ENCODE results near the gene C5. TPM values are rescaled to one million over a fixed set of nuclear protein-coding genes. Genes with fewer than 3 reads are reported as not detected.
"Not testable (repeated sequence)": the region's sequence is repeated elsewhere in the genome, so short reads cannot be mapped to it uniquely, and the experiment has no call there.

Gene C5
- 1 to 10 TPM; 1.9 to 3.4 TPM for total RNA-seq

DNA sequence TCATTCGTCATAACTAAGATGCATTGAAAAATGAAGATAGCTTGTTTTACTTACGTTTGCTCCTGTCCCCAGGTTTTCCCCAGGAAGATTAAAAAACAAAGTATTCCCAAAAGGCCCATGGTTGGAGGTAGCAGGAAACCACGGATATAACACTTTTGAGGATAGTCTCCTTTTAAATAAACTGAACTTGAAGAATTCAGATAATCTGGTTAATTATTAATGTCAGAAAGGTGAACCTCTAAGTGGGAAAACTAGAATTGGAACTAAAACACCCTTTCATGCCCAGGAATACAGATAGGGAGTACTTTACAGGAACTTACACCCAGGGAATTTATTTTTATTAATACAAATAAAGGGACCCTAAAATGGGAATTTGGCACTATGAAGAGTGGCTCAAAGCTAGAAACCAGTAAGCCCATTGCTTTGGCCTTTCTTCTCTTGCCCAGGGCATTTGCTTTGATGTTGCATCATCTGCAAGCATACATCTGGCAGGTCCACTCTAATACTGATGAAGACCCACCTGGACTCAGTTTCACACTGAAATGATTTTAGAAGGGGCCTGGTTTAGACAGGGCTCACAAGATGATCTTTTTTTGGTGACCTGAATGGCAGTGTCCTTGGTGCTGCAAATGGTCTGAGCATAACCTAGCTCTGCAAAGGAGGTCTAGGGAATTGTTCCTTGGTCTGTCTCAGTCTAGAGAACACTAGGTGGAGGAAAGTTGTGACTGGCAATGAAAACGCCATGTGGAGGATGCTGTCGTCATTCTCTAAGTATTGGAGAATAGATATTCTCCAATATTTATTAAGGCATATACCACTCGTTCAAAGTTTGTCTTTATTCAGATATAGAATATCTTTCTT lies at the start of gene C5:
Gene C5, minus strand, starts transcription at position 148 of the 861 bp plus-strand sequence. Its CDS starts 29 bp downstream, at position 119.
- no peak within 1 kb of the TSS for H3K27ac Mint-ChIP-seq
- H3K36me3 Mint-ChIP-seq (ENCODE audit: low read depth), result no peaks in the 10 kb centered on the region
- CTCF ChIA-PET, result interaction anchor here (0.6 to 6.4 kb wide), 8 partner anchors 10 to 295 kb away, joined by 3 to 40 read pairs (median 3); no protein-coding TSS in a partner anchor
- no peak for ATAC-seq
- TF ChIP-seq, protein P1, sequence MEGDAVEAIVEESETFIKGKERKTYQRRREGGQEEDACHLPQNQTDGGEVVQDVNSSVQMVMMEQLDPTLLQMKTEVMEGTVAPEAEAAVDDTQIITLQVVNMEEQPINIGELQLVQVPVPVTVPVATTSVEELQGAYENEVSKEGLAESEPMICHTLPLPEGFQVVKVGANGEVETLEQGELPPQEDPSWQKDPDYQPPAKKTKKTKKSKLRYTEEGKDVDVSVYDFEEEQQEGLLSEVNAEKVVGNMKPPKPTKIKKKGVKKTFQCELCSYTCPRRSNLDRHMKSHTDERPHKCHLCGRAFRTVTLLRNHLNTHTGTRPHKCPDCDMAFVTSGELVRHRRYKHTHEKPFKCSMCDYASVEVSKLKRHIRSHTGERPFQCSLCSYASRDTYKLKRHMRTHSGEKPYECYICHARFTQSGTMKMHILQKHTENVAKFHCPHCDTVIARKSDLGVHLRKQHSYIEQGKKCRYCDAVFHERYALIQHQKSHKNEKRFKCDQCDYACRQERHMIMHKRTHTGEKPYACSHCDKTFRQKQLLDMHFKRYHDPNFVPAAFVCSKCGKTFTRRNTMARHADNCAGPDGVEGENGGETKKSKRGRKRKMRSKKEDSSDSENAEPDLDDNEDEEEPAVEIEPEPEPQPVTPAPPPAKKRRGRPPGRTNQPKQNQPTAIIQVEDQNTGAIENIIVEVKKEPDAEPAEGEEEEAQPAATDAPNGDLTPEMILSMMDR (IDR thresholded peaks at IDR 0.05), result no peak
- no peak within 1 kb of the TSS for H3K4me3 Mint-ChIP-seq
- no peaks in the 10 kb centered on the region for H3K9me3 Mint-ChIP-seq
- POLR2A ChIA-PET, result no interaction called here
- DNase-seq, result no peak
- intact Hi-C loops (cut with micrococcal nuclease), result no loop called here
- no peaks in the 10 kb centered on the region for H3K27me3 Mint-ChIP-seq
- H3K4me1 Mint-ChIP-seq (ENCODE audit: low read depth), result no peaks in the 10 kb centered on the region

DNA sequence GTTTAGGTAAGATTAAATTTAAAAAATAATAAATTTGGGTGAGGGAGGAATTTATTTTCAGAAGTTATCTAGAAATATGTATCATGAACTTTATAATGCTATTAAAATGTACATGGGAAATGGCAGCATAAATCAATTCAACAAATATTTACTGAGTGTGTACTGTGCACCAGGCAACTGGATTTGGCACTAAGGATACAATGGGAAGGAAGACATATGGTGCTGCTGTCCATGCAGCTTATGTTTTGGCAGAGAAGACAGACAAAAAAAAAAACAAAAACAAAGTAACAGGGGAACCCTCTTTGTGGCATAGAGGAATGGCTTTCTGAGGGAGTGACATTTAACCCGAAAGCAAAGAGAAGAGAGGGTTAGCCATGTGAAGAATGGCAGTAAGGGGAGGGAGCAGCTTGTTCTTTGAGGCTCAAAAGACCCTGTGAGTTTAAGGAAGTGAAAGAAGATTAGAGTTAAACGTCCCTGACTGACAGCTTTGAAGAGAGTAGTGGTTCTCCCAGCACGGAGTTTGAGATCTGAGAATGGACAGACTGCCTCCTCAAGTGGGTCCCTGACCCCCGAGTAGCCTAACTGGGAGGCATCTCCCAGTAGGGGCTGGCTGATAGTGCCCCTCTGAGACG lies 48.6 kb upstream of the C5 start:
- POLR2A ChIA-PET, result no interaction called here
- CTCF ChIA-PET, result interaction anchor here (1.0 to 1.3 kb wide), 2 partner anchors 13 to 350 kb away, joined by 3 read pairs; no protein-coding TSS in a partner anchor
- no peak for ATAC-seq

DNA sequence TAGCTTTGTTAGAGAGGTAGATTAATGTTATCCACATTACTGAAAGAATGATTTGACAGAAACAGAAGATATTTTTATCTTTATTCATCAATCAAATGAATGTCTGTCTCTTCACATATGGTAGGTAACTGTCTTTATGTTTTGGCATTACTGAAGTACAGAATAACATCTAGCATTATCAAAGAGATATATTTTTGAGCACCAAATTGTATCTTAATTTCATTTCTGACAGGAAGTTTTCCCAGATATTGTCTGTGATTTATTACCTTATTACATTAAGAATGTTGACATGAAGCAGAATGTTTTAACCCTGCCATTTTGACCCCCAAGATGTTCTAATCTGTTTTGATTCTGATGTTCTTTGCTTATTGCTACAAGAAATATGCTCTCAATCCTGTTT lies 45.0 kb upstream of the C5 start:
- H3K4me1 Mint-ChIP-seq (ENCODE audit: low read depth), result no peaks in the 10 kb centered on the region
- intact Hi-C loops (cut with micrococcal nuclease), result no loop called here
- TF ChIP-seq, protein P1 (IDR thresholded peaks at IDR 0.05), result no peak
- H3K4me3 Mint-ChIP-seq, result no peak overlapping the region
- no peak overlapping the region for H3K27ac Mint-ChIP-seq
- H3K9me3 Mint-ChIP-seq, result no peaks in the 10 kb centered on the region
- POLR2A ChIA-PET, result no interaction called here
- no peak for DNase-seq
- peaks cover 70% of the 10 kb centered on the region for H3K36me3 Mint-ChIP-seq (ENCODE audit: low read depth)
- no peak for ATAC-seq
- CTCF ChIA-PET, result interaction anchor here (0.9 to 1.5 kb wide), 2 partner anchors 26 to 183 kb away, joined by 3 read pairs; no protein-coding TSS in a partner anchor
- no peaks in the 10 kb centered on the region for H3K27me3 Mint-ChIP-seq

More for the DNA sequence above, 48.6 kb upstream of the C5 start:
- H3K4me1 Mint-ChIP-seq (ENCODE audit: low read depth), result no peaks in the 10 kb centered on the region
- intact Hi-C loops (cut with micrococcal nuclease), result no loop called here
- H3K9me3 Mint-ChIP-seq, result peaks cover 14% of the 10 kb centered on the region
- H3K27ac Mint-ChIP-seq, result no peak overlapping the region
- H3K4me3 Mint-ChIP-seq, result no peak overlapping the region
- TF ChIP-seq, protein P1 (IDR thresholded peaks at IDR 0.05), result no peak
- peaks cover 77% of the 10 kb centered on the region for H3K36me3 Mint-ChIP-seq (ENCODE audit: low read depth)
- H3K27me3 Mint-ChIP-seq, result no peaks in the 10 kb centered on the region
- no peak for DNase-seq

DNA sequence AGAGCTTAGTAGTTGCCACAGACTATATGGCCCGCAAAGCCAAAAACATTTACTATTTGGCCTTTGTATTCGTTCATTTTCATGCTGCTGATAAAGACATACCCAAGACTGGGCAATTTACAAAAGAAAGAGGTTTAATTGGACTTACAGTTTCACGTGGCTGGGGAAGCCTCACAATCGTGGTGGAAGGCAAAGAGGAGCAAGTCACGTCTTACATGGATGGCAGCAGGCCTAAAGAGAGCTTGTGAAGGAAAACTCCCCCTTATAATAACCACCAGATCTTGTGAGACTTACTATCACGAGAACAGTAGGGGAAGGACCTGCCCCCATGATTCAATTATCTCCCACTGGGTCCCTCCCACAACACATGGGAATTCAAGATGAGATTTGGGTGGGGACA lies 40.7 kb upstream of the C5 start:
- POLR2A ChIA-PET; ATAC-seq; DNase-seq; H3K9me3 Mint-ChIP-seq; H3K27me3 Mint-ChIP-seq; H3K4me3 Mint-ChIP-seq; H3K27ac Mint-ChIP-seq; intact Hi-C loops (cut with micrococcal nuclease): not testable (repeated sequence)
- H3K36me3 Mint-ChIP-seq (ENCODE audit: low read depth), result peaks cover 57% of the 10 kb centered on the region
- peaks cover 14% of the 10 kb centered on the region for H3K4me1 Mint-ChIP-seq (ENCODE audit: low read depth)
- CTCF ChIA-PET, result interaction anchor here (1.1 to 1.7 kb wide), 4 partner anchors 11 to 335 kb away, joined by 3 read pairs; no protein-coding TSS in a partner anchor

DNA sequence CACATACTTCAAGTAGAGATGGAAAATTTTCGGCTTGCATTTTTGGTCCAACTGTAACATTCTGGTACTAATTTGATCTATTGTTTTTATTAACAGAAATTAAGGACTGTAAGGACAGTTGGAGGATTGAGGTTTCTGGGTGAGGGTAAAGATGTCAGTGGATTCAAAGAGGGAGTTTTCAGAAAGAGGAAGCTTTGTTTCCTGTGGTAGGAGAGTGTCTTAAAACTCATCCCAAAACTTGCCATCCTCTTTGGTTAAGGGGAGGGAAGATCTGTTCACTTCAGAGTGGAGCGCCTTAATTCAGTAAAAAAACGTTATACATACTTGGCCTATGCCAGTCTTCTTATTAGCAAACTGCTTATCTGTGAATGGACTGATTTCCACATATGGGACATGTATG lies 38.5 kb upstream of the C5 start:
- no peak overlapping the region for H3K4me3 Mint-ChIP-seq
- no peaks in the 10 kb centered on the region for H3K9me3 Mint-ChIP-seq
- intact Hi-C loops (cut with micrococcal nuclease), result no loop called here
- H3K36me3 Mint-ChIP-seq (ENCODE audit: low read depth), result peaks cover 48% of the 10 kb centered on the region
- DNase-seq (no peak), ATAC-seq (no peak)
- CTCF ChIA-PET, result interaction anchor here (1.7 kb wide), 1 partner anchor 29 kb away, joined by 4 read pairs; no protein-coding TSS in a partner anchor
- peak overlapping the region; percentile 21 for H3K27ac Mint-ChIP-seq
- no peaks in the 10 kb centered on the region for H3K27me3 Mint-ChIP-seq
- TF ChIP-seq, protein P1 (IDR thresholded peaks at IDR 0.05), result no peak
- H3K4me1 Mint-ChIP-seq (ENCODE audit: low read depth), result peaks cover 14% of the 10 kb centered on the region
- POLR2A ChIA-PET, result interaction anchor here (0.7 kb wide), 1 partner anchor 110 kb away, joined by 3 read pairs; no protein-coding TSS in a partner anchor

All from activated CD8-positive, alpha-beta T cell treated with anti-CD3 and anti-CD28 coated beads for 36 hours (primary cell).